Measurements from ENCODE around the gene MVD. TPM values are rescaled to one million over a fixed set of nuclear protein-coding genes. Genes with fewer than 3 reads are reported as not detected.

The MVD gene
- total RNA-seq, 4 donors from 2014 or later, result 36.8 to 107 (median 60.6) TPM

DNA sequence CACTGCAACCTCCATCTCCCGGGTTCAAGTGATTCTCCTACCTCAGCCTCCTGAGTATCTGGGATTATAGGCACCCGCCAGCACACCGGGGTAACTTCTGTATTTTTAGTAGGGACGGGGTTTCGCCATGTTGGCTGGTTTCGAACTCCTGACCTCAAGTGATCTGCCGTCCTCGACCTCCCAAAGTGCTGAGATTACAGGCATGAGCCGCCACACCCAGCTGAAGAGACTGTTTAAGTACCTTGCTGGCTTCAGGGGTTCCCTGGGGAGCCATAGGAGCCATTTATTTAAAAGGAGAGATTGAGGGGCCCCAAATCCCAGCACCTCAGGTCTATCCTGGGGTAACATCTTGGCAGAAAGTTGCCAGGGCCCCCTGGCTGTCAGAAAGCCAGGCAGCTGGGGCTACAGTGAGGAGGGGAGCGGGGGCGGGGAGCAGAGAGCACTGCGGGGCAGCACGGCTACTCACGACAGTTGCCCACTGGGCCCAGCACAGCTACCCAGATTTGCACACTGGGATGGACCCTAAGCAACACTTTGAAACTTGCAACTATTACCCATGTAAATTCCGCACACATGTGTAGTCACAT is 21.8 kb upstream of the MVD start:
- DNase-seq, result no peak
- Histone ChIP-seq H3K4me1 (peaks cover 0 to 46% (median 24%) of the 10 kb centered on the region in 4 donors), H3K27ac (peak overlapping the region in 2 of 4 donors; percentile 12 to 89), H3K27me3 (peaks cover 0 to 9% of the 10 kb centered on the region in 2 donors), H3K36me3 (no peaks in the 10 kb centered on the region), H3K4me3 (peak overlapping the region in 2 of 4 donors; percentile 72 to 76), H3K9me3 (no peaks in the 10 kb centered on the region)
- TF ChIP-seq, protein P1, sequence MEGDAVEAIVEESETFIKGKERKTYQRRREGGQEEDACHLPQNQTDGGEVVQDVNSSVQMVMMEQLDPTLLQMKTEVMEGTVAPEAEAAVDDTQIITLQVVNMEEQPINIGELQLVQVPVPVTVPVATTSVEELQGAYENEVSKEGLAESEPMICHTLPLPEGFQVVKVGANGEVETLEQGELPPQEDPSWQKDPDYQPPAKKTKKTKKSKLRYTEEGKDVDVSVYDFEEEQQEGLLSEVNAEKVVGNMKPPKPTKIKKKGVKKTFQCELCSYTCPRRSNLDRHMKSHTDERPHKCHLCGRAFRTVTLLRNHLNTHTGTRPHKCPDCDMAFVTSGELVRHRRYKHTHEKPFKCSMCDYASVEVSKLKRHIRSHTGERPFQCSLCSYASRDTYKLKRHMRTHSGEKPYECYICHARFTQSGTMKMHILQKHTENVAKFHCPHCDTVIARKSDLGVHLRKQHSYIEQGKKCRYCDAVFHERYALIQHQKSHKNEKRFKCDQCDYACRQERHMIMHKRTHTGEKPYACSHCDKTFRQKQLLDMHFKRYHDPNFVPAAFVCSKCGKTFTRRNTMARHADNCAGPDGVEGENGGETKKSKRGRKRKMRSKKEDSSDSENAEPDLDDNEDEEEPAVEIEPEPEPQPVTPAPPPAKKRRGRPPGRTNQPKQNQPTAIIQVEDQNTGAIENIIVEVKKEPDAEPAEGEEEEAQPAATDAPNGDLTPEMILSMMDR (IDR thresholded peaks at IDR 0.05), result no peak
- TF ChIP-seq POLR2A (IDR thresholded peaks at IDR 0.05), result no peak

DNA sequence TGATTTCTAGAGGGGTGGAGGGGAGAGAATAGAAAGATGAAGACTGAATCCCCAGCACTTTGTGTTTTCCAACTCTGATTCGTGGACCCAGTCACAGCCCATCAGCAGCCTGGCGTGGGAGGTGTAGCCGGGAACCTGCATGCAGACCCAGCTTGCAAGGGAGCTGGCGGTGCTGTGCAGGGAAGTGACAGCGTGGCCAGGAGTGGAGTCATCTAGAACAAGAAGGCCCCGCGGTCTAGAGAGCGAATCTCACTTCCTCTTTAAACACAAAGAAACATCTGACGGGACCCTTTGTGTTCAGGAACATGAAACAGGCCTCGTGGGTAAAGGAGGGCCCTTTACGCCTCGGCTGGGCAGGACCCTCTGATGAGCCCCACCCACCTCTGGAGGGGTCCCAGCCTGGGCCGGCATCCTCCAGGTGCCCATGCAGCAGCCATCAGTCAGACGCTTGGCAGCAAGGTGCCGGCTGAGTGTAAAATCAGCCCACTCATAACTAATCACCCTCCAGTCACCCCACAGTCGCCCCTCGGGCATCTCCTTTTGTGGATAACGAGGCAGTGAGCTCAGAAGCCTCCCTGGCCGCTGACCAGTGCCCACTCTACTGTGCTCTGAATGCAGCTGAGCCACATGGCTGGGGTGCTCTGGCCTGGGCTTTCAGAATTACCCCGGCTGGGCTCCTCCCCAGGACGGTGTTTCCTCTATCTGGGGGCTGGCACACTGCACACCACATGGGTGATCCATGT is 19.0 kb upstream of the MVD start:
- Histone ChIP-seq H3K4me1 (peaks cover 0 to 34% (median 22%) of the 10 kb centered on the region in 4 donors), H3K27ac (peak overlapping the region; percentile 78 to 92 (median 87)), H3K27me3 (peaks cover 0 to 9% of the 10 kb centered on the region in 2 donors), H3K4me3 (peak overlapping the region; percentile 4 to 36 (median 14)), H3K36me3 (no peaks in the 10 kb centered on the region), H3K9me3 (no peaks in the 10 kb centered on the region)
- peak in 2 of 3 donors; percentile 96 to 97 for DNase-seq
- TF ChIP-seq, protein P1 (IDR thresholded peaks at IDR 0.05), result no peak
- peak in 1 of 2 donors; percentile 19 for TF ChIP-seq POLR2A (IDR thresholded peaks at IDR 0.05)

GRCh38 chr16:88681084-88681680 is 18.3 kb upstream of the MVD start:
- H3K4me1 ChIP-seq, result peaks cover 0 to 29% (median 20%) of the 10 kb centered on the region in 4 donors
- no peaks in the 10 kb centered on the region for H3K9me3 ChIP-seq
- peak overlapping the region; percentile 63 to 92 (median 87) for H3K27ac ChIP-seq
- DNase-seq, result peak; percentile 80 to 93 (median 87)
- TF ChIP-seq, protein P1 (IDR thresholded peaks at IDR 0.05), result peak; percentile 18 to 75 (median 55)
- no peak for TF ChIP-seq POLR2A (IDR thresholded peaks at IDR 0.05)
- no peaks in the 10 kb centered on the region for H3K36me3 ChIP-seq
- H3K27me3 ChIP-seq, result peaks cover 0 to 9% of the 10 kb centered on the region in 2 donors
- H3K4me3 ChIP-seq, result peak overlapping the region in 3 of 4 donors; percentile 6 to 36 (median 23)

DNA sequence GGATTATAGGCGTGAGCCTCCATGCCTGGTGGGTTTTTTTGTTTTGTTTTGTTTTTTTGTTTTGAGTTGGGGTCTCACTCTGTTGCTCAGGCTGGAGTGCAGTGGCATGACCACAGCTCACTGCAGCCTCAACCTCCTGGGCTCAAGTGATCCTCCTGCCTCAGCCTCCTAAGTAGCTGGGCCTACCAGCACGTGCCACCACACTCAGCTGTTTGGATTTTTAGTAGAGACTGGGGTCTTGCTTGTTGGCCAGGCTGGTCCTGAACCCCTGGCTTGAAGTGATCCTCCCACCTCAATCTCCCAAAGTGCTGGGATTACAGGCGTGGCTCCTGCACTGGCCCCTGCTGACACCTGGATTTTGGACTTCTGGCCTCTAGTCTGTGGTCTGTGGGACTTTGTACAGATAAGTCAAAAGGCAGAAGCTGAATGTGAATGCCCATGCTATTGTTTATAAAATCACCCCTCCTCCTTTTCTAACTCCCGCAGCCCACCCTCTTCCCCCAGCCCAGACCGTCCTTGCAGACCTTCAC is 17.7 kb upstream of the MVD start:
- Histone ChIP-seq H3K36me3 (no peaks in the 10 kb centered on the region), H3K27me3 (peaks cover 0 to 6% of the 10 kb centered on the region in 2 donors), H3K4me3 (no peak overlapping the region), H3K4me1 (peaks cover 0 to 29% (median 18%) of the 10 kb centered on the region in 4 donors), H3K27ac (peak overlapping the region in 2 of 4 donors; percentile 25 to 92), H3K9me3 (no peaks in the 10 kb centered on the region)
- TF ChIP-seq POLR2A (IDR thresholded peaks at IDR 0.05), result no peak
- TF ChIP-seq, protein P1 (IDR thresholded peaks at IDR 0.05), result no peak
- no peak for DNase-seq

DNA sequence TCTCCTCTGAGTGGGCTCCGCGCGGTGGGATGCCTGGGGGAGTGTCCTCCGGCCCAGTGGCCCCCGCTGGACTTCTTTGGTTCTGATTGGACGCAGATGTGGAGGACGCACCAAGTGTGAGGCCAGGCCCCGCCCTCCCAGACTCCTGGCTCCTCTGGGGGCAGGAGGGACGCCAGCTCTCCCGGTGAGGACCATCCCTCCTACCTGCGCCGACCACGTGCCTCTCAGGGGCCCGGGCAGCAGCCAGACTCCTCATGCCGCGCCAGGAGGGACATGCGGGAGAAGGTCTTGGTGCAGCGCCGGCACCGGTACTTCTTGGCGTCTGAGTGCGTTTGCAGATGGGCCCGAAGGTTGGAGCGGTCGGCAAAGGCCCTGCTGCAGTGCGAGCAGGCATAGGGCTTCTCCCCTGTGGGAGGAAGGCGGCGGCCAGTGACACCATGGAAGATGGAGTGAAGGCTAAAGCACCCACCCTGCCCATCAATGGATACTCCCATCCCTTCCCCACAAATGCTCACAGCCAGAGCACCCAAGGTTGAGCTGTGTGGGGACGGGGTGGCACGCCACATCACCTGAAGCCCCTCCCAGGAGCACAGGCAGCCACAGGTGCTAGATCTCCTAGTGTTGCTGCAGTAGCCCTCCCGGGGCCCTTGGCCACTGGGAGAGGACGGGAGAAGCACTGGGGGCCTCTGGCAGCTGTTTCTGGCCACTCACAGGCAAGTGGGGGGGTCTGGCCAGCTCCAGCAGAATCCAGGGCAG is 15.5 kb upstream of the MVD start:
- no peak overlapping the region for H3K27ac ChIP-seq
- H3K9me3 ChIP-seq, result no peaks in the 10 kb centered on the region
- no peaks in the 10 kb centered on the region for H3K36me3 ChIP-seq
- peaks cover 0 to 19% (median 13%) of the 10 kb centered on the region in 4 donors for H3K4me1 ChIP-seq
- no peak for TF ChIP-seq POLR2A (IDR thresholded peaks at IDR 0.05)
- TF ChIP-seq, protein P1 (IDR thresholded peaks at IDR 0.05), result no peak
- no peaks in the 10 kb centered on the region for H3K27me3 ChIP-seq
- DNase-seq, result no peak
- H3K4me3 ChIP-seq, result no peak overlapping the region
